HAP-1 (cell line): ENCODE data around the gene ZMYND15.

Experiments used
- DNase-seq, 2 experiments: peaks; one replicate each; pipeline ENCODE4 v3.0.0-alpha.2; 2016 to 2020; ENCODE audit warnings: low spot score in 2 of 2
- H3K27me3 ChIP-seq: fragments of 250-450 bp; sonication (Bioruptor Pico); 2 replicates; pipeline ENCODE4 v1.5.1; 2020; ENCODE audit warnings: low read depth, mild to moderate bottlenecking, moderate library complexity
- H3K36me3 ChIP-seq: fragments of 250-450 bp; sonication (Bioruptor Pico); replicated peaks from 2 replicates; pipeline ENCODE4 v1.5.1; 2020; ENCODE audit warnings: mild to moderate bottlenecking
- H3K4me1 ChIP-seq: fragments of 250-450 bp; sonication (Bioruptor Pico); 2 replicates; pipeline ENCODE4 v1.5.1; 2020; ENCODE audit warnings: mild to moderate bottlenecking
- H3K4me3 ChIP-seq: fragments of 250-450 bp; sonication (Bioruptor Pico); 2 replicates; pipeline ENCODE4 v1.5.1; 2020; ENCODE audit warnings: mild to moderate bottlenecking, moderate library complexity
- H3K9me3 ChIP-seq: fragments of 250-450 bp; sonication (Bioruptor Pico); 2 replicates; pipeline ENCODE4 v1.5.1; 2020; ENCODE audit warnings: mild to moderate bottlenecking, moderate library complexity
- in situ Hi-C: fragments of 300-500 bp; cut with MboI; formaldehyde crosslinking; loops from 3 replicates; pipeline ENCODE4 v1.14.3; 2020; ENCODE audit warnings: low sequenced_read_pairs, inconsistent platforms, mixed read lengths

The ZMYND15 gene

DNA sequence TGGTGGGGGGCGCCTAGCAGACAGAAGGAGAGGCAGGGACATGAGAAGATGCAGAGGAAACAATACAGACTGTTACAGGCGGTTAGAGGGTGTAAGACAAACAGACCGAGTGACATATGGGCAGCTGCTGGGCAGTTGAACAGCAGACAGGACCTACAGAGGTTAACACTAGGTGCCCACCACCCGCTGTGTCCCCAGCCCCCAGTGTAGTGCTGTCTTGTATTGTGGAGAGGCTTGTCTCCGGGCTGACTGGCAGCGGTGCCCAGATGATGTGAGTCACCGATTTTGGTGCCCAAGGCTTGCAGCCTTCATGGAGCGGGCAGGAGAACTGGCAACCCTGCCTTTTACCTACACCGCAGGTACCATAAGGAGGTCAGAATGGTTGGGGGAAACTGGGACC is 2.5 kb downstream of the ZMYND15 start:
- no peaks in the 10 kb centered on the region for H3K36me3 ChIP-seq
- no peaks in the 10 kb centered on the region for H3K27me3 ChIP-seq
- no peak for DNase-seq
- H3K4me1 ChIP-seq = no peaks in the 10 kb centered on the region; the same call in 1 of the 2 replicates
- H3K4me3 ChIP-seq = no peak overlapping the region
- in situ Hi-C loops = no loop called here
- no peaks in the 10 kb centered on the region; the same call in 1 of the 2 replicates for H3K9me3 ChIP-seq

GRCh38 chr17:4742629-4743028 is 3.0 kb downstream of the ZMYND15 start:
- Histone ChIP-seq H3K27me3 (no peaks in the 10 kb centered on the region), H3K4me1 (no peaks in the 10 kb centered on the region; the same call in 1 of the 2 replicates), H3K4me3 (no peak overlapping the region), H3K9me3 (no peaks in the 10 kb centered on the region; the same call in 1 of the 2 replicates), H3K36me3 (no peaks in the 10 kb centered on the region)
- in situ Hi-C loops = no loop called here
- DNase-seq = no peak

DNA sequence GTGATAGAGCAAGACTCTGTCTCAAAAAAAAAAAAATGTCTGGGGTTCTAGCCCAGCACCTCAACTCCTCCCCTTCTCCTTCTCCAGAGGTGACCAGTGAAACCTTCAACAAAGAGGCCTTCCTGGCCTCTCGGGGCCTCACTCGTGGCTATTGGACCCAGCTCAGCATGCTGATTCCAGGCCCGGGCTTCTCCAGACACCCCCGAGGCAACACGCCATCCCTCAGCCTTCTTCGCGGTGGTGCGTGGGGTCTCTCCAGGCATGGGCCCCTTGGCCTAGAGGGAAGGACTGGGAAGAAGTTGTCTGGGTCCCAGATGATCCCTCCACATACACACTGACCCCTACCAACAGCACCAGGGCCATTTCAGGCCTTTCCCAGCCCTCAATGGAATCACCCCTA is 3.6 kb downstream of the ZMYND15 start:
- Histone ChIP-seq H3K4me1 (no peaks in the 10 kb centered on the region; the same call in 1 of the 2 replicates), H3K36me3 (no peaks in the 10 kb centered on the region)

GRCh38 chr17:4743898-4744297 is 4.3 kb downstream of the ZMYND15 start:
- Histone ChIP-seq H3K4me3 (no peak overlapping the region), H3K9me3 (no peaks in the 10 kb centered on the region; the same call in 1 of the 2 replicates), H3K27me3 (peaks cover 8% of the 10 kb centered on the region), H3K36me3 (no peaks in the 10 kb centered on the region), H3K4me1 (peaks cover 3% of the 10 kb centered on the region)
- DNase-seq = no peak
- in situ Hi-C loops = no loop called here

More for the DNA sequence above, 3.6 kb downstream of the ZMYND15 start:
- Histone ChIP-seq H3K27me3 (peaks cover 2% of the 10 kb centered on the region; the same call in 1 of the 2 replicates), H3K4me3 (no peak overlapping the region), H3K9me3 (no peaks in the 10 kb centered on the region; the same call in 1 of the 2 replicates)
- no peak for DNase-seq
- in situ Hi-C loops = no loop called here

DNA sequence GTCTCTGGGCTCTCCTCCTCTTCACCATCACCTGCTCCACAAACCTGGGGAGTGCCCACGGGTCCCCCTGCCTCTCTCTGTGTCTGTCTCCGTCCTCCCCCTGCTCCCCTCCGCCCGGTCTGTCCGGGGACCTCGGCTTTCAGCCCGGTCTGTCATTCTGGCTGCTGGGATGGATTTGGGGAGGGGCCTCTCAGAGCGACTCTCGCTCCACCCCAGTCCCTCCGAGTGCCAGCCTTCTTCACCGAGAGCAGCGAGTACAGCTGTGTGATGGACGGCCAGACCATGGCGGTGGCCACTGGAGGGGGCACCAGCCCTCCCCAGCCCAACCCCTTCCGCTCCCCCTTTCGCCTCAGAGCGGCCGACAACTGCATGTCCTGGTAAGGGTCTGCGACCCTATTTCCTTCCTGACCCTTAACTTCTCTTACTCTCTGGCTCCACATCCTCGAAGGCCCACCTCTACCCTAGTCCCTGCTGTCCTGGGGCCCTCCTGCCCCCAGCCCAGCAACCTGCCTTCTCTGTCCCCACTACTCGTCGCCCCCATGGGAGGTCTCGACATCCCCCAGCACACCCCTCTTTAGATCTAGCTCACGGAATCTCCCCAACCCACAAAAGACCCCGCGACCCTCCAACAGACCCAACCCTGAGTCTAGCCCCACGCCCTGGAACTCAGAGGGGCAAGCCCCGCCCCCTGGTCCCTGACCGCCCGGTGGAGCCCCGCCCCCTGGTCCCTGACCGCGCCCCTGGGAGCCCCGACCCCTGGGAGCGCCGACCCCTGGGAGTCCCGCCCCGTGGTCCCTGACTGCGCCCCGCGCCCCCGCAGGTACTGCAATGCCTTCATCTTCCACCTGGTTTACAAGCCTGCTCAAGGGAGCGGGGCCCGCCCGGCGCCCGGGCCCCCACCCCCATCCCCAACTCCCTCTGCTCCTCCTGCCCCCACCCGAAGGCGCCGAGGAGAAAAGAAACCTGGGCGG is 5.7 kb downstream of the ZMYND15 start:
- DNase-seq = no peak

DNA sequence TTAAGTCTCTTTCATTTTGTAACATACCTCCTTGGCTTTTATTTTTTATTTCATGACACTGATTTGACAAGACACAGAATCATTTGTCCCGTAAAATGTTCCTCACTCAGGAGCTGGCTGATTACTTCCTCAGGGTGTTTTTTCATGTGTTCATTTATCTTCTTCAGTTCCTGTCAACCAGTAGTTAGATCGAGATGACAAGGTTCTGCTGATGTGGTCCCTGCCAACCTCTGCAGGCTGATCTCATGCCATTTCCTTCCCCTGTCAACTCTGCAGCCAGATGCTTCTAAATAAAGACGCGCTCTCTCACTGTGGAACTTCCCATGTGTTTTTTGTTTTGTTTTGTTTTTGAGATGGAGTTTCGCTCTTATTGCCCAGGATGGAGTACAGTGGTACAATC is 8.2 kb downstream of the ZMYND15 start:
- Histone ChIP-seq H3K9me3 (no peaks in the 10 kb centered on the region; the same call in 1 of the 2 replicates), H3K4me3 (no peak overlapping the region), H3K27me3 (peaks cover 27% of the 10 kb centered on the region), H3K4me1 (peaks cover 4% of the 10 kb centered on the region), H3K36me3 (no peaks in the 10 kb centered on the region)
- in situ Hi-C loops = no loop called here
- DNase-seq = no peak

More for the DNA sequence above, 5.7 kb downstream of the ZMYND15 start:
- Histone ChIP-seq H3K9me3 (no peaks in the 10 kb centered on the region; the same call in 1 of the 2 replicates), H3K4me1 (peaks cover 4% of the 10 kb centered on the region), H3K4me3 (no peak overlapping the region), H3K36me3 (no peaks in the 10 kb centered on the region), H3K27me3 (peaks cover 18% of the 10 kb centered on the region)
- in situ Hi-C loops = no loop called here

GRCh38 chr17:4748686-4749085 is 9.1 kb downstream of the ZMYND15 start:
- Histone ChIP-seq H3K4me1 (peaks cover 4% of the 10 kb centered on the region), H3K36me3 (no peaks in the 10 kb centered on the region), H3K4me3 (no peak overlapping the region), H3K27me3 (peaks cover 33% of the 10 kb centered on the region), H3K9me3 (no peaks in the 10 kb centered on the region; the same call in 1 of the 2 replicates)
- no peak for DNase-seq
- in situ Hi-C loops = no loop called here

GRCh38 chr17:4750606-4751005 is 11.0 kb downstream of the ZMYND15 start:
- H3K4me1 ChIP-seq = peaks cover 4% of the 10 kb centered on the region
- H3K36me3 ChIP-seq = no peaks in the 10 kb centered on the region
- H3K4me3 ChIP-seq = no peak overlapping the region
- in situ Hi-C loops = no loop called here
- DNase-seq = no peak
- no peaks in the 10 kb centered on the region; the same call in 1 of the 2 replicates for H3K9me3 ChIP-seq
- peaks cover 47% of the 10 kb centered on the region for H3K27me3 ChIP-seq

- peaks cover 4% of the 10 kb centered on the region for H3K4me1 ChIP-seq
- no peaks in the 10 kb centered on the region for H3K9me3 ChIP-seq
- H3K4me3 ChIP-seq = no peak overlapping the region
- in situ Hi-C loops = no loop called here
- H3K27me3 ChIP-seq = peaks cover 47% of the 10 kb centered on the region
- no peaks in the 10 kb centered on the region for H3K36me3 ChIP-seq
- DNase-seq = no peak
These were observed 12.3 kb downstream of the ZMYND15 start for GRCh38 chr17:4751932-4752331.

- DNase-seq = no peak
- in situ Hi-C loops = no loop called here
- no peaks in the 10 kb centered on the region for H3K36me3 ChIP-seq
- no peaks in the 10 kb centered on the region for H3K9me3 ChIP-seq
- peaks cover 4% of the 10 kb centered on the region for H3K4me1 ChIP-seq
- H3K4me3 ChIP-seq = no peak overlapping the region
- H3K27me3 ChIP-seq = peaks cover 43% of the 10 kb centered on the region
These were observed 13.8 kb downstream of the ZMYND15 start for GRCh38 chr17:4753392-4753791.

- in situ Hi-C loops = no loop called here
- no peaks in the 10 kb centered on the region for H3K9me3 ChIP-seq
- H3K4me3 ChIP-seq = no peak overlapping the region
- H3K36me3 ChIP-seq = no peaks in the 10 kb centered on the region
- no peaks in the 10 kb centered on the region for H3K4me1 ChIP-seq
- peaks cover 8% of the 10 kb centered on the region for H3K27me3 ChIP-seq
- no peak for DNase-seq
These were observed 20.2 kb downstream of the ZMYND15 start for GRCh38 chr17:4759776-4760236.

GRCh38 chr17:4764595-4764994 is 25.0 kb downstream of the ZMYND15 start:
- H3K4me1 ChIP-seq = no peaks in the 10 kb centered on the region
- in situ Hi-C loops = no loop called here
- no peaks in the 10 kb centered on the region for H3K9me3 ChIP-seq
- H3K4me3 ChIP-seq = no peak overlapping the region
- no peaks in the 10 kb centered on the region for H3K36me3 ChIP-seq
- no peaks in the 10 kb centered on the region for H3K27me3 ChIP-seq
- no peak for DNase-seq

DNA sequence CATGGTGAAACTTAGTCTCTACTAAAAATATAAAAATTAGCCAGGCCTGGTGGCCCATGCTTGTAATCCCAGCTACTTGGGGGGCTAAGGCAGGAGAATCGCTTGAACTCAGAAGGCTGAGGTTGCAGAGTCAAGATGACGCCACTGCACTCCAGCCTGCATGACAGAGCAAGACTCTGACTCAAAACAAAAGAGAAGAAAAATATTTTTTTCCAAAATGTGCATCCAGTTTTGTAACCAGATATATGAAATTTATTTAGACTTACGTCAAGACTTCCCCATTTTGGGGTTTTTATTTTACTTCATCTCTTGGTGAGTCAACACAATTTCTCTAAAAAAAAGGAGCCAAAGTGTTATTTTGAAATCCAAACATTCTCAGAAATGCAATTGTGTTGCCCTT is 26.6 kb downstream of the ZMYND15 start:
- Histone ChIP-seq H3K9me3 (no peaks in the 10 kb centered on the region), H3K4me1 (no peaks in the 10 kb centered on the region), H3K36me3 (no peaks in the 10 kb centered on the region), H3K27me3 (no peaks in the 10 kb centered on the region), H3K4me3 (no peak overlapping the region)
- in situ Hi-C loops = no loop called here
- DNase-seq = no peak

DNA sequence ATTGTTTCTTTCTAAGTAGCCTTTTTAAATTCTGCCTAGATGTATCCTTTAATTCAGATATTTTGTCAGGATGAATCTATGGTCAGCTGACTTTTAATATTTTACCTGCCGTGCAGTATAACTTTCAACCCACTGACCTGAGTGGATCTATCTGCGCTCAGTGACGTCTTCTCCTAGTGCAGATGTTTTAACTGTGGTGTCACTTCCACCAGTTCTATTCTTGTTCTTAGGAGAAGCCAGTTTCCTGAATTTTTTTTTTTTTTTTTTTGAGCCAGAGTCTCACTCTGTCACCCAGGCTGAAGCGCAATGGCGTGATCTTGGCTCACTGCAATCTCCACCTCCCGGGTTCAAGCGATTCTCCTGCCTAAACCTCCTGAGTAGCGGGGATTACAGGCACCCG is 27.1 kb downstream of the ZMYND15 start:
- H3K4me1 ChIP-seq = no peaks in the 10 kb centered on the region

More for the DNA sequence above, 27.1 kb downstream of the ZMYND15 start:
- Histone ChIP-seq H3K36me3 (no peaks in the 10 kb centered on the region), H3K27me3 (no peaks in the 10 kb centered on the region), H3K9me3 (no peaks in the 10 kb centered on the region), H3K4me3 (no peak overlapping the region)
- no peak for DNase-seq
- in situ Hi-C loops = no loop called here
